Activated naive CD8-positive, alpha-beta T cell treated with anti-CD3 and anti-CD28 coated beads, Interleukin-2, amount 50 U/mL, for 16 hours (primary cell): ENCODE data around the gene NOS2.
"Not testable (repeated sequence)": the region's sequence is repeated elsewhere in the genome, so short reads cannot be mapped to it uniquely, and the experiment has no call there.

Experiments used
- DNase-seq: peaks from one replicate; pipeline ENCODE4 v3.0.0-alpha.2; 2020; ENCODE audit warnings: low read depth, low spot score

The NOS2 gene

GRCh38 chr17:27755706-27756466, 44.4 kb downstream of the NOS2 start:
- no peak for DNase-seq

GRCh38 chr17:27754549-27754948, 45.8 kb downstream of the NOS2 start:
- no peak for DNase-seq

GRCh38 chr17:27753726-27754125, 46.6 kb downstream of the NOS2 start:
- not testable (repeated sequence) for DNase-seq

- not testable (repeated sequence) for DNase-seq
These were observed 47.3 kb downstream of the NOS2 start for GRCh38 chr17:27752831-27753619.

GRCh38 chr17:27751622-27752490, 48.5 kb downstream of the NOS2 start:
- no peak for DNase-seq

- DNase-seq, result no peak
These were observed 49.2 kb downstream of the NOS2 start for GRCh38 chr17:27751166-27751565.

- DNase-seq, result not testable (repeated sequence)
These were observed 50.7 kb downstream of the NOS2 start for GRCh38 chr17:27749562-27750150.

GRCh38 chr17:27748360-27748825, 51.9 kb downstream of the NOS2 start:
- DNase-seq, result no peak

GRCh38 chr17:27747462-27748359, 52.6 kb downstream of the NOS2 start:
- DNase-seq, result no peak

GRCh38 chr17:27746881-27747280, 53.4 kb downstream of the NOS2 start:
- no peak for DNase-seq

GRCh38 chr17:27746320-27746719, 54.0 kb downstream of the NOS2 start:
- not testable (repeated sequence) for DNase-seq

GRCh38 chr17:27745207-27745830, 55.0 kb downstream of the NOS2 start:
- DNase-seq, result not testable (repeated sequence)

- DNase-seq, result no peak
These were observed 56.9 kb downstream of the NOS2 start for GRCh38 chr17:27743281-27743885.

GRCh38 chr17:27741971-27742575, 58.3 kb downstream of the NOS2 start:
- DNase-seq, result no peak

GRCh38 chr17:27741361-27741861, 58.9 kb downstream of the NOS2 start:
- DNase-seq, result no peak

GRCh38 chr17:27740541-27740940, 59.8 kb downstream of the NOS2 start:
- DNase-seq, result not testable (repeated sequence)

GRCh38 chr17:27733773-27734172, 66.6 kb downstream of the NOS2 start:
- DNase-seq, result no peak

- DNase-seq, result not testable (repeated sequence)
These were observed 67.6 kb downstream of the NOS2 start for GRCh38 chr17:27732746-27733145.

- not testable (repeated sequence) for DNase-seq
These were observed 74.3 kb downstream of the NOS2 start for GRCh38 chr17:27725982-27726381.
